CD4-positive, CD25-positive, alpha-beta regulatory T cell (primary cell): ENCODE measurements around the gene CCDC6. TPM values are rescaled to one million over a fixed set of nuclear protein-coding genes. Genes with fewer than 3 reads are reported as not detected.

ENCODE experiments used
- ATAC-seq, 2 donors: fragments of 150-1000 bp; cut with Tn5 transposase; one replicate each; pipeline ENCODE4 v1.10.0; 2021; ENCODE audit warnings: low read depth in 2 of 2, moderate number of reproducible peaks in 2 of 2, moderate library complexity in 1 of 2
- DNase-seq, 3 donors: peaks; one replicate each; pipeline versions ENCODE4 v3.0.0 to v3.0.0-alpha.2; 2012 to 2022; ENCODE audit warnings: mixed read lengths in 1 of 3
- H3K27ac ChIP-seq: one replicate; pipeline ENCODE4 v1.7.0; 2013; ENCODE audit warnings: mild to moderate bottlenecking, low read length; ENCODE audit not compliant: insufficient read depth, poor library complexity, severe bottlenecking
- H3K27me3 ChIP-seq: one replicate; pipeline ENCODE4 v1.7.0; 2013; ENCODE audit warnings: low read length; ENCODE audit not compliant: control insufficient read depth, insufficient read depth
- H3K36me3 ChIP-seq: one replicate; pipeline ENCODE4 v1.7.0; 2013; ENCODE audit warnings: mild to moderate bottlenecking, low read length, moderate library complexity; ENCODE audit not compliant: control insufficient read depth, insufficient read depth
- H3K4me1 ChIP-seq: 2 replicates; pipeline ENCODE4 v1.7.0; 2013; ENCODE audit warnings: mild to moderate bottlenecking, low read length; ENCODE audit not compliant: insufficient read depth, control insufficient read depth, poor library complexity, severe bottlenecking
- H3K4me3 ChIP-seq: one replicate; pipeline ENCODE4 v1.7.0; 2013; ENCODE audit warnings: low read depth, mild to moderate bottlenecking, low read length, moderate library complexity
- H3K9me3 ChIP-seq, 2 experiments: 1 replicate in 1 of 2; 2 replicates in 1 of 2; pipeline ENCODE4 v1.7.0; 2013; ENCODE audit warnings: low read length in 2 of 2, mild to moderate bottlenecking in 1 of 2, moderate library complexity in 1 of 2; ENCODE audit not compliant: control insufficient read depth in 2 of 2
- H3K27ac Mint-ChIP-seq, 3 donors: one replicate each; pipeline ENCODE4 v1.8.0; 2020 to 2022; ENCODE audit warnings: mild to moderate bottlenecking in 3 of 3, mixed read lengths in 3 of 3, moderate library complexity in 2 of 3
- H3K27me3 Mint-ChIP-seq: one replicate; pipeline ENCODE4 v1.8.0; 2022; ENCODE audit warnings: mild to moderate bottlenecking, mixed read lengths
- H3K36me3 Mint-ChIP-seq: one replicate; pipeline ENCODE4 v1.8.0; 2020; ENCODE audit warnings: mixed read lengths
- H3K4me1 Mint-ChIP-seq, 4 donors: one replicate each; pipeline ENCODE4 v1.8.0; 2020 to 2022; ENCODE audit warnings: mixed read lengths in 4 of 4, mild to moderate bottlenecking in 1 of 4
- H3K4me3 Mint-ChIP-seq, 4 donors: one replicate each; pipeline ENCODE4 v1.8.0; 2020 to 2022; ENCODE audit warnings: mild to moderate bottlenecking in 4 of 4, mixed read lengths in 4 of 4, moderate library complexity in 3 of 4
- H3K9me3 Mint-ChIP-seq, 7 donors: one replicate each; pipeline ENCODE4 v1.8.0; 2020 to 2022; ENCODE audit warnings: mixed read lengths in 7 of 7, mild to moderate bottlenecking in 3 of 7, moderate library complexity in 2 of 7
- polyA plus RNA-seq, 4 donors: library from polyadenylated mRNA; unstranded; fragments of 300-500 nt; fragmentation: Illumina TruSeq; gene quantifications; one replicate each; pipeline ENCODE4 v1.2.3, GENCODE V29; 2021
- total RNA-seq: library from RNA; stranded (reverse); gene quantifications from one replicate; pipeline ENCODE4 v1.2.3, GENCODE V29; 2022

The CCDC6 gene
- total and polyA plus RNA-seq, 5 donors from 2014 or later: 4.4 to 24.8 (median 5.0) TPM

- Mint-ChIP-seq H3K9me3 (no peaks in the 10 kb centered on the region), H3K4me1 (peaks cover 9 to 83% (median 45%) of the 10 kb centered on the region in 4 donors), H3K36me3 (no peaks in the 10 kb centered on the region), H3K4me3 (peak overlapping the region in 2 of 4 donors; percentile 4 to 65), H3K27me3 (no peaks in the 10 kb centered on the region), H3K27ac (peak overlapping the region in 2 of 3 donors; percentile 7 to 32)
- Histone ChIP-seq H3K4me3 (no peak overlapping the region), H3K4me1 (peaks cover 13% of the 10 kb centered on the region), H3K36me3 (no peaks in the 10 kb centered on the region), H3K27ac (no peak overlapping the region), H3K27me3 (no peaks in the 10 kb centered on the region), H3K9me3 (no peaks in the 10 kb centered on the region)
- ATAC-seq (no peak), DNase-seq (no peak)
Measured at GRCh38 chr10:59870152-59870551, 36.2 kb downstream of the CCDC6 start.

GRCh38 chr10:59869594-59869940 lies 36.8 kb downstream of the CCDC6 start:
- Histone ChIP-seq H3K9me3 (no peaks in the 10 kb centered on the region), H3K4me1 (peaks cover 19% of the 10 kb centered on the region), H3K27me3 (no peaks in the 10 kb centered on the region), H3K4me3 (no peak overlapping the region), H3K36me3 (no peaks in the 10 kb centered on the region), H3K27ac (no peak overlapping the region)
- ATAC-seq (no peak), DNase-seq (no peak)
- peaks cover 13 to 83% (median 49%) of the 10 kb centered on the region in 4 donors for H3K4me1 Mint-ChIP-seq
- peak overlapping the region in 2 of 3 donors; percentile 7 to 48 for H3K27ac Mint-ChIP-seq
- no peaks in the 10 kb centered on the region for H3K9me3 Mint-ChIP-seq
- no peaks in the 10 kb centered on the region for H3K27me3 Mint-ChIP-seq
- no peak overlapping the region for H3K4me3 Mint-ChIP-seq
- H3K36me3 Mint-ChIP-seq: no peaks in the 10 kb centered on the region

- no peak for ATAC-seq
- no peak overlapping the region for H3K4me3 ChIP-seq
- Mint-ChIP-seq H3K4me1 (peaks cover 8 to 83% (median 52%) of the 10 kb centered on the region in 4 donors), H3K27me3 (no peaks in the 10 kb centered on the region), H3K4me3 (no peak overlapping the region), H3K36me3 (no peaks in the 10 kb centered on the region), H3K27ac (peak overlapping the region in 1 of 3 donors; percentile 48), H3K9me3 (no peaks in the 10 kb centered on the region)
- no peak for DNase-seq
- H3K9me3 ChIP-seq: no peaks in the 10 kb centered on the region
- peaks cover 22% of the 10 kb centered on the region for H3K4me1 ChIP-seq
- no peak overlapping the region for H3K27ac ChIP-seq
- no peaks in the 10 kb centered on the region for H3K27me3 ChIP-seq
- H3K36me3 ChIP-seq: no peaks in the 10 kb centered on the region
Measured at GRCh38 chr10:59868696-59869593, 37.4 kb downstream of the CCDC6 start.

- peaks cover 4 to 73% (median 45%) of the 10 kb centered on the region in 4 donors for H3K4me1 Mint-ChIP-seq
Measured at GRCh38 chr10:59867590-59867989, 38.8 kb downstream of the CCDC6 start.

GRCh38 chr10:59865101-59865500 lies 41.3 kb downstream of the CCDC6 start:
- H3K27me3 Mint-ChIP-seq: no peaks in the 10 kb centered on the region
- no peaks in the 10 kb centered on the region for H3K27me3 ChIP-seq
- H3K4me1 ChIP-seq: peaks cover 10% of the 10 kb centered on the region
- H3K27ac ChIP-seq: no peak overlapping the region
- ATAC-seq (peak; percentile 44 to 48), DNase-seq (peak in 2 of 3 donors; percentile 11 to 37)
- no peaks in the 10 kb centered on the region for H3K36me3 ChIP-seq
- peak overlapping the region; percentile 2 to 89 (median 78) for H3K27ac Mint-ChIP-seq
- peaks cover 9 to 72% (median 45%) of the 10 kb centered on the region in 4 donors for H3K4me1 Mint-ChIP-seq
- no peaks in the 10 kb centered on the region for H3K9me3 ChIP-seq
- H3K36me3 Mint-ChIP-seq: peaks cover 11% of the 10 kb centered on the region
- H3K9me3 Mint-ChIP-seq: no peaks in the 10 kb centered on the region
- peak overlapping the region in 2 of 4 donors; percentile 8 to 59 for H3K4me3 Mint-ChIP-seq
- H3K4me3 ChIP-seq: peak overlapping the region; percentile 9

More at GRCh38 chr10:59867590-59867989, 38.8 kb downstream of the CCDC6 start:
- Mint-ChIP-seq H3K4me3 (no peak overlapping the region), H3K27me3 (no peaks in the 10 kb centered on the region), H3K9me3 (no peaks in the 10 kb centered on the region), H3K36me3 (no peaks in the 10 kb centered on the region), H3K27ac (peak overlapping the region in 1 of 3 donors; percentile 39)
- Histone ChIP-seq H3K9me3 (no peaks in the 10 kb centered on the region), H3K36me3 (no peaks in the 10 kb centered on the region), H3K4me1 (peaks cover 16% of the 10 kb centered on the region), H3K4me3 (no peak overlapping the region), H3K27me3 (no peaks in the 10 kb centered on the region), H3K27ac (no peak overlapping the region)
- no peak for DNase-seq
- ATAC-seq: no peak

- Mint-ChIP-seq H3K27me3 (no peaks in the 10 kb centered on the region), H3K4me3 (peak overlapping the region in 2 of 4 donors; percentile 8 to 59), H3K4me1 (peaks cover 13 to 68% (median 45%) of the 10 kb centered on the region in 4 donors), H3K9me3 (peaks cover 0 to 1% (median 0%) of the 10 kb centered on the region in 7 donors), H3K27ac (peak overlapping the region; percentile 2 to 89 (median 78)), H3K36me3 (peaks cover 11% of the 10 kb centered on the region)
- H3K27me3 ChIP-seq: no peaks in the 10 kb centered on the region
- ATAC-seq (peak; percentile 20 to 42), DNase-seq (peak in 1 of 3 donors; percentile 12)
- no peaks in the 10 kb centered on the region for H3K9me3 ChIP-seq
- H3K4me3 ChIP-seq: peak overlapping the region; percentile 9
- H3K27ac ChIP-seq: no peak overlapping the region
- peaks cover 10% of the 10 kb centered on the region for H3K4me1 ChIP-seq
- H3K36me3 ChIP-seq: no peaks in the 10 kb centered on the region
Measured at GRCh38 chr10:59864141-59864962, 42.0 kb downstream of the CCDC6 start.

GRCh38 chr10:59859570-59859969 lies 46.8 kb downstream of the CCDC6 start:
- peaks cover 0 to 1% (median 0%) of the 10 kb centered on the region in 7 donors for H3K9me3 Mint-ChIP-seq
- H3K36me3 Mint-ChIP-seq: peaks cover 13% of the 10 kb centered on the region
- no peak for ATAC-seq
- peaks cover 11 to 67% (median 37%) of the 10 kb centered on the region in 4 donors for H3K4me1 Mint-ChIP-seq
- H3K36me3 ChIP-seq: no peaks in the 10 kb centered on the region
- H3K27me3 Mint-ChIP-seq: no peaks in the 10 kb centered on the region
- no peak for DNase-seq
- H3K27ac ChIP-seq: no peak overlapping the region
- no peaks in the 10 kb centered on the region for H3K27me3 ChIP-seq
- no peak overlapping the region for H3K4me3 Mint-ChIP-seq
- no peak overlapping the region for H3K4me3 ChIP-seq
- no peak overlapping the region for H3K27ac Mint-ChIP-seq
- H3K4me1 ChIP-seq: peaks cover 4% of the 10 kb centered on the region
- no peaks in the 10 kb centered on the region for H3K9me3 ChIP-seq
